ENCODE data around the gene STIMATE.

Gene STIMATE

GRCh38 chr3:52892625-52893311 lies 4.6 kb downstream of the STIMATE start:
- no peak overlapping the region for H3K27ac ChIP-seq

GRCh38 chr3:52892290-52892624 lies 5.1 kb downstream of the STIMATE start:
- TF ChIP-seq, protein P1, sequence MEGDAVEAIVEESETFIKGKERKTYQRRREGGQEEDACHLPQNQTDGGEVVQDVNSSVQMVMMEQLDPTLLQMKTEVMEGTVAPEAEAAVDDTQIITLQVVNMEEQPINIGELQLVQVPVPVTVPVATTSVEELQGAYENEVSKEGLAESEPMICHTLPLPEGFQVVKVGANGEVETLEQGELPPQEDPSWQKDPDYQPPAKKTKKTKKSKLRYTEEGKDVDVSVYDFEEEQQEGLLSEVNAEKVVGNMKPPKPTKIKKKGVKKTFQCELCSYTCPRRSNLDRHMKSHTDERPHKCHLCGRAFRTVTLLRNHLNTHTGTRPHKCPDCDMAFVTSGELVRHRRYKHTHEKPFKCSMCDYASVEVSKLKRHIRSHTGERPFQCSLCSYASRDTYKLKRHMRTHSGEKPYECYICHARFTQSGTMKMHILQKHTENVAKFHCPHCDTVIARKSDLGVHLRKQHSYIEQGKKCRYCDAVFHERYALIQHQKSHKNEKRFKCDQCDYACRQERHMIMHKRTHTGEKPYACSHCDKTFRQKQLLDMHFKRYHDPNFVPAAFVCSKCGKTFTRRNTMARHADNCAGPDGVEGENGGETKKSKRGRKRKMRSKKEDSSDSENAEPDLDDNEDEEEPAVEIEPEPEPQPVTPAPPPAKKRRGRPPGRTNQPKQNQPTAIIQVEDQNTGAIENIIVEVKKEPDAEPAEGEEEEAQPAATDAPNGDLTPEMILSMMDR (conservative IDR thresholded peaks at IDR 0.05), result no peak
- no peak overlapping the region for H3K27ac ChIP-seq

More at GRCh38 chr3:52892625-52893311, 4.6 kb downstream of the STIMATE start:
- TF ChIP-seq, protein P1 (conservative IDR thresholded peaks at IDR 0.05), result 0 out of 2 replicates have a peak, but pooled peaks have one; percentile 7

DNA sequence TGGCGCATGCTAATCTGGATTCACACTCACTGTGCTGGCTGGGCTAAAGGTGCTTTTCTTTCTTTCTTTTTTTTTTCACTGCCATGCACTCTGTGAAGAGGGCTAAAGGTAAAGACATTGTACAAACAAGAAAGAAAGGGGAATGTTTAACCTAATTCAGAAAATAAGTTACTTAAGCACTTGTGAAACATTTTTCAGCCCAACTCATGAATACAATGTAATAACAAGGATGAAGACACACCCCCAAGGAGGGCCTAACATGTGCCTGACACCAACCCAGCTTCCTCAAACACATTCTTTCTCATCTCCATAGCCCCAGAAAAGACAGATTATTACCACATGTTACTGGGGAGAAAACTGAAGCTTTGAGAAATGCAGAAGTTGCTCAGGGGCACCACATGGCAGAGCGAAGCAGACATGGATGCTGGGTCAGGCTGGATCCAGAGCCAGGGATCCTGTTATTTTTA lies 5.7 kb downstream of the STIMATE start:
- TF ChIP-seq, protein P1 (conservative IDR thresholded peaks at IDR 0.05), result no peak
- no peak overlapping the region for H3K27ac ChIP-seq

- TF ChIP-seq, protein P1 (conservative IDR thresholded peaks at IDR 0.05), result no peak
- H3K27ac ChIP-seq, result no peak overlapping the region
These were observed 6.2 kb downstream of the STIMATE start for GRCh38 chr3:52891164-52891563.

DNA sequence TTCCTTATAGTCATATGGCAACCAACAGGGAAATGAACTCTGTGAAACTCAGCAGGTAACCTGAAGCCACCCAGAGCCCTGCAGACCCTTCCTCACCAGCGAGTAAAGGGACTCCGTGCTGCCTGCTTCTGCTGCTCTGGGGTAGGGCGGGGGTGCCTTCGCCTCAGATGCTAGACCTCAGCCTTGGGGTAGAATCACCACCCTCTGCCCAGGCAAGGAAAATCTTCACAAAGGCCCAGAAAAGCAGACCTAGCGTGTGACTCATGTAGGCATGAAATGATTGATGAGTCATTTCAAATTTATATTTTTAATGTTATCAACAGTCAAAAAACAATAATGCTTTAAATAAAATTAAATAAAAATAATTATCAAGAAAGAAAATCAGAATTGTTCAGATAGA lies 6.6 kb downstream of the STIMATE start:
- H3K27ac ChIP-seq, result no peak overlapping the region
- TF ChIP-seq, protein P1 (conservative IDR thresholded peaks at IDR 0.05), result no peak

GRCh38 chr3:52889901-52890300 lies 7.4 kb downstream of the STIMATE start:
- TF ChIP-seq, protein P1 (conservative IDR thresholded peaks at IDR 0.05), result no peak
- no peak overlapping the region for H3K27ac ChIP-seq

DNA sequence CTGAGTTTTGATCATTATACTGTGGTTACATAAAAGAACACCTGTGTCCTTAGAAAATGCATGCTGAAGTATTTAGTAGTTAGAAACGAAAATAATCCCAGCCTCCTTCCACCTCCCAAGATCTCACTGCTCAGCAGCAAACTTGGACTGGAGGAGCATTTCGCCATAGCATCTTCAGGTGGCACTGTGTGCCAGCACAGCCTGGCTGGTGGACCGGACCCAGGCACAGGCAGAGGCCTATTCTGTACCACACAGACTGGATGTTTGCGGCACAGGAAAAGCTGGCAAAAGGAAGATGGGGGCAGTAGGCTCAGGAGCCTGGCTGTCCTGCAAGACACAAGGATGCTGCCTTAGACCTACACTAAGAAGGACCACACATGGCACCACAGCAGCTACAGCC lies 10.2 kb downstream of the STIMATE start:
- H3K27ac ChIP-seq, result no peak overlapping the region

More for the DNA sequence above, 10.2 kb downstream of the STIMATE start:
- TF ChIP-seq, protein P1 (conservative IDR thresholded peaks at IDR 0.05), result no peak

Data from VCaP (cell line).